K562 (cell line): ENCODE measurements around the gene ASPHD2.

Experiments
- CHD2 ChIP-seq: IDR thresholded peaks from 2 replicates; pipeline ENCODE4 v1.6.1; 2011; ENCODE audit warnings: low read depth, low read length
- ELF1 ChIP-seq: fragments of 200-800 bp; sonication (Bioruptor generic); IDR thresholded peaks from 2 replicates; pipeline ENCODE4 v1.6.1; 2016; ENCODE audit warnings: missing genetic modification characterization, missing compliant biosample characterization
- EP300 ChIP-seq: IDR thresholded peaks from 2 replicates; pipeline ENCODE4 v1.6.1; 2012; ENCODE audit warnings: low read length, improper control_type of control experiment
- ERF ChIP-seq: fragments of 450-650 bp; formaldehyde crosslinking; IDR thresholded peaks from 2 replicates; pipeline ENCODE4 v1.4.0; 2020; ENCODE audit warnings: mild to moderate bottlenecking, mixed read lengths
- EZH2 ChIP-seq: IDR thresholded peaks from 2 replicates; pipeline ENCODE4 v1.6.1; 2012; ENCODE audit warnings: low read depth, mild to moderate bottlenecking, inconsistent platforms, low read length, borderline replicate concordance
- POLR2A ChIP-seq: fragments of 450-650 bp; conservative IDR thresholded peaks from 2 replicates; pipeline ENCODE4 v1.6.1; 2016
- PREB ChIP-seq: sonication (generic); formaldehyde crosslinking; IDR thresholded peaks from 2 replicates; pipeline ENCODE4 v1.8.1; 2023; ENCODE audit warnings: mild to moderate bottlenecking, missing genetic modification reagents
- RERE ChIP-seq: sonication (generic); formaldehyde crosslinking; IDR thresholded peaks from 2 replicates; pipeline ENCODE4 v1.8.0; 2023; ENCODE audit warnings: missing genetic modification reagents, mild to moderate bottlenecking, borderline replicate concordance
- ZBTB40 ChIP-seq, 2 experiments: fragments of 450-650 bp in 1 of 2; sonication (generic) in 1 of 2; formaldehyde crosslinking in 1 of 2; IDR thresholded peaks; 2 replicates each; pipeline versions ENCODE4 v1.7.1 to v1.9.0; 2016 to 2022; ENCODE audit warnings: inconsistent platforms in 1 of 2, mild to moderate bottlenecking in 1 of 2, missing genetic modification reagents in 1 of 2

- TF ChIP-seq RERE (CRISPR knock-in tag): no peak
- no peak for TF ChIP-seq PREB (CRISPR knock-in tag)
- TF ChIP-seq POLR2A: no peak
- TF ChIP-seq ERF: no peak
- TF ChIP-seq EP300: no peak
- no peak for TF ChIP-seq ZBTB40 (IDR thresholded peaks at IDR 0.05)
- no peak for TF ChIP-seq ZBTB40 (CRISPR knock-in tag; IDR thresholded peaks at IDR 0.05)
- TF ChIP-seq CHD2: no peak
- no peak for TF ChIP-seq EZH2
- no peak for TF ChIP-seq ELF1 (tag)
Measured at GRCh38 chr22:26448941-26449340, 19.9 kb downstream of the ASPHD2 start.
